ENCODE data around the gene LYST. TPM values are rescaled to one million over a fixed set of nuclear protein-coding genes. Genes with fewer than 3 reads are reported as not detected.
"Not testable (repeated sequence)": the region's sequence is repeated elsewhere in the genome, so short reads cannot be mapped to it uniquely, and the experiment has no call there.

Gene LYST
- total and polyA plus RNA-seq, 7 donors = 2.4 to 8.6 (median 5.6) TPM

DNA sequence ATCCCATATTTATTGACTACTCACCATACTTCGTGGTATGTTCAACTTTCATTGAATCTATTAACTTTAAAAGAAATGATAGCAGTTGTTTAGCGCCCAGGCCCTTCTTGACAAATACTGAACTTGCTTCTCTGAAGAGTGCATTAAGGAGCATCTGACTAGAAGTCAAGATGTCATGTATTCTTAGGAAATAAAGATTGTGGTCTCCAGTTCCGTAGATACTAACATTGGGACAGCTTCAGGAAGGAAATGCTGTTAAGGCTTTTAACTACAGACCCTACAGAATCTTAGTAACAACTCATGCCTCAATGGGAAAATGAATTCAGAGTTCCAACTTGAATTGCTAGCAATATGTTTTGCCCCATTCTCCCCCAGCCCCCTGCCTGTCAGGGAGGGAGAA lies 14.8 kb downstream of the LYST start:
- Histone ChIP-seq H3K4me3 (no peak overlapping the region), H3K36me3 (ENCODE audit: insufficient read depth in 1 of 2, low read depth in 1 of 2) (no peaks in the 10 kb centered on the region), H3K27me3 (ENCODE audit: insufficient read depth in 3 of 3, low read length in 2 of 3) (no peaks in the 10 kb centered on the region), H3K27ac (no peak overlapping the region), H3K9me3 (no peaks in the 10 kb centered on the region), H3K4me1 (no peaks in the 10 kb centered on the region)
- intact Hi-C loops (cut with DNase I) = no loop called here
- WGBS, 3 donors = 86 to 91% (median 86%) methylated on average over 3 of the region's 3 CpGs
- no peak for TF ChIP-seq CTCF (IDR thresholded peaks at IDR 0.05)
- no peak for ATAC-seq
- DNase-seq = no peak

DNA sequence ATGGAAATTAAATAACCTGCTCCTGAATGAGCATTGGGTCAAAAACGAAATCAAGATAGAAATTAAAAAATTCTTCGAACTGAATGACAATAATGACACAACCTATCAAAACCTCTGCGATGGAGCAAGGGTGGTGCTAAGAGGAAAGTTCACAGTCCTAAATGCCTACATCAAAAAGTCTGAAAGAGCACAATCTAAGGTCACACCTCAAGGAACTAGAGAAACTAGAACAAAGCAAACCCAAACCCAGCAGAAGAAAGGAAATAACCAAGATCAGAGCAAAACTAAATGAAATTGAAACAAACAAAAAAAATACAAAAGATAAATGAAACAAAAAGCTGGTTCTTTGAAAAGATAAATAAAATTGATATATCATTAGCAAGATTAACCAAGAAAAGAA lies 18.5 kb downstream of the LYST start:
- H3K4me1 ChIP-seq = peaks cover 10% of the 10 kb centered on the region
- H3K27me3 ChIP-seq (ENCODE audit: insufficient read depth in 3 of 3, low read length in 2 of 3); H3K27ac ChIP-seq; H3K4me3 ChIP-seq; DNase-seq; H3K36me3 ChIP-seq (ENCODE audit: insufficient read depth in 1 of 2, low read depth in 1 of 2); ATAC-seq; intact Hi-C loops (cut with DNase I); H3K9me3 ChIP-seq: not testable (repeated sequence)
- WGBS, 3 donors = 91 to 93% (median 93%) methylated on average over 3 of the region's 3 CpGs

DNA sequence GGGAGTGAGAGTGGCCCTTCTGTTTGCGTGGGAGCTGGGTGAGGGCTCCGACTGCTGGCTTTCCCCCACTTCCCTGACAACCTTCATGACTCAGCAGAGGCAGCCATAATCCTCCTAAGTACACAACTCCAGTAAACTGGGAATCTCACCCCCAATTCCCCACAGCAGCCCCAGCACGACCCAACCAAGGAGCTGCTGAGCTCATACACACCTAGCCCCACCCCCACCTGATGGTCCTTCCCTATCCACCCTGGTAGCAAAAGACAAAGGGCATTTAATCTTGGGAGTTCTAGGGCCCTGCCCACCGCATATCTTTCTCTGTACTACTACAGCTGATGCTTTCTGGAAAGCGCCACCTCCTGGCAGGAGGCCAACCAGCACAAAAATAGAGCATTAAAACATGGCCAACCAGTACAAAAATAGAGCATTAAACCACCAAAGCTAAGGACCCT lies 21.0 kb downstream of the LYST start:
- DNase-seq; H3K36me3 ChIP-seq (ENCODE audit: insufficient read depth in 1 of 2, low read depth in 1 of 2); H3K4me3 ChIP-seq; H3K27me3 ChIP-seq (ENCODE audit: insufficient read depth in 3 of 3, low read length in 2 of 3); intact Hi-C loops (cut with DNase I); H3K27ac ChIP-seq; H3K9me3 ChIP-seq: not testable (repeated sequence)
- H3K4me1 ChIP-seq = peaks cover 14% of the 10 kb centered on the region
- 50 to 68% (median 58%) methylated on average over 5 of the region's 5 CpGs for WGBS, 3 donors
- ATAC-seq = peak in 3 of 4 donors; percentile 35 to 54 (median 42)

DNA sequence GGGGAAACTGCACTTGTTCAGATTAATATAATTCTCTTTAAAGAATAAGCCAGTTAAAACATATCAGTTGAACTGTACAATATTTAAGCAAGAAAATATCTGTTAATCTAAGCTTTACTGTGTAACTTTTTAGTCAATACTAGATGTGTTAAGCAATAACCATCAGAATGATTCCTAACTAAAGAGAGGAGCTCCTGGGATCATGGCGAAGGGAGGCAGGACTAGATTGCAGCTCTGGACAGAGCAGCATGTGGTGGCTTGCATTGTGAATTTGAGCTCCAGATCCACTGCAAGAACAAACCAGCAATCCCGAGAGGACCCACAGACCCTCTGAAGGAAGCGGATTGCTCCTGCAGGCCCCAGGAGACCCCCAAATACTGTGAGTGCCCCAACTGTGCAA lies 21.9 kb downstream of the LYST start:
- no peak for TF ChIP-seq CTCF (IDR thresholded peaks at IDR 0.05)
- WGBS, 3 donors = 92 to 100% (median 97%) methylated on average over 3 of the region's 3 CpGs
- H3K27me3 ChIP-seq (ENCODE audit: insufficient read depth in 3 of 3, low read length in 2 of 3) = no peaks in the 10 kb centered on the region
- no peaks in the 10 kb centered on the region for H3K9me3 ChIP-seq
- ATAC-seq = no peak
- peaks cover 14% of the 10 kb centered on the region for H3K4me1 ChIP-seq
- intact Hi-C loops (cut with DNase I) = no loop called here
- no peak overlapping the region for H3K4me3 ChIP-seq
- no peaks in the 10 kb centered on the region for H3K36me3 ChIP-seq (ENCODE audit: insufficient read depth in 1 of 2, low read depth in 1 of 2)
- no peak overlapping the region for H3K27ac ChIP-seq
- DNase-seq = no peak

- Histone ChIP-seq H3K36me3 (ENCODE audit: insufficient read depth in 1 of 2, low read depth in 1 of 2) (no peaks in the 10 kb centered on the region), H3K4me3 (no peak overlapping the region), H3K9me3 (no peaks in the 10 kb centered on the region), H3K27me3 (ENCODE audit: insufficient read depth in 3 of 3, low read length in 2 of 3) (no peaks in the 10 kb centered on the region), H3K27ac (no peak overlapping the region), H3K4me1 (peaks cover 14% of the 10 kb centered on the region)
- intact Hi-C loops (cut with DNase I) = no loop called here
- ATAC-seq = peak in 3 of 4 donors; percentile 59 to 81 (median 66)
- TF ChIP-seq CTCF (IDR thresholded peaks at IDR 0.05) = peak; percentile 46
- 28 to 37% (median 33%) methylated on average over 2 of the region's 2 CpGs for WGBS, 3 donors
- DNase-seq = no peak
These were observed 23.2 kb downstream of the LYST start for GRCh38 chr1:235843461-235843961.
